HG03139 (cell line): ENCODE results near the gene GCA.

Experiments
- ATAC-seq: cut with Tn5 transposase; IDR thresholded peaks from one replicate; pipeline ENCODE4 v1.9.1; 2021; ENCODE audit not compliant: unreplicated experiment

GCA gene

GRCh38 chr2:162327806-162328205 lies 16.1 kb upstream of the GCA start:
- no peak for ATAC-seq

GRCh38 chr2:162328424-162329157 lies 15.3 kb upstream of the GCA start:
- peak; percentile 52 for ATAC-seq

DNA sequence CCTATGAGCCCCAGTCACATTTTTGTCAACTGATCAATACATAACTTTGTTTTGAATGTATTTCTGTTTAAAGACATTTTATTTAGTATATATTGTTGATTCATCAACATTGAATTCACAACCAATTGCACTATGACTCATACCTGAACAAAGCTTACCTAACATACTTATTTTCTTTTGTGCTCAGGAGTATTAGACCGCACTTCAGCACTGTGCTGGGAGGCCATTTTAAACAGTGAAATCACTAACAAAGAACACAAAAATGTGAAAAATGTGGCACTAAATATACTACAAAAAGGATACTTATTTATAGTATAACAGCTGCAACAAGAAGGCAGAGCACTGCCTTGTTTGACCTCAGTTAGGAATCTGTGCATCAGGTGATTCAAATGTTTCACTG lies 13.1 kb upstream of the GCA start:
- ATAC-seq: no peak

DNA sequence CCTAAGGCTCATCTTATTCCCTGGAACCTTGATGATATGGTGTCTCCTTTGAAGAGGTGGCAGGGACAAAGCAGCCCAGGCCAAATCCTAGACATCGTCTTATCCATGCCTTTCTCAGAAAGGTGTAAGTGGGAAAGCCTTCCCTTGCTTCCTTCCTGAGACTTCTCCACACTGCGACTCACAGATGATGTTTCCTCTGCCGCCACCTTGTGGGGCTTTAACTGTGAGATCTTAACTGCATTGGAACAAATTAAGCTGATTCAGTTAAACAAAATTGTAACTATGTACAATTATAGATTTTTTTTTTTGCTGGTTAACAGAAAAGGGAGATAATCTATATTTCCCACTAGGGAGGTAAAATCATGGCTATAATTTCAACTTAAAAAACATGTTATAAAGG lies 10.0 kb upstream of the GCA start:
- ATAC-seq: peak; percentile 62

- no peak for ATAC-seq
Measured at GRCh38 chr2:162337868-162338267, 6.1 kb upstream of the GCA start.

- no peak for ATAC-seq
Measured at GRCh38 chr2:162340822-162341221, 3.1 kb upstream of the GCA start.

DNA sequence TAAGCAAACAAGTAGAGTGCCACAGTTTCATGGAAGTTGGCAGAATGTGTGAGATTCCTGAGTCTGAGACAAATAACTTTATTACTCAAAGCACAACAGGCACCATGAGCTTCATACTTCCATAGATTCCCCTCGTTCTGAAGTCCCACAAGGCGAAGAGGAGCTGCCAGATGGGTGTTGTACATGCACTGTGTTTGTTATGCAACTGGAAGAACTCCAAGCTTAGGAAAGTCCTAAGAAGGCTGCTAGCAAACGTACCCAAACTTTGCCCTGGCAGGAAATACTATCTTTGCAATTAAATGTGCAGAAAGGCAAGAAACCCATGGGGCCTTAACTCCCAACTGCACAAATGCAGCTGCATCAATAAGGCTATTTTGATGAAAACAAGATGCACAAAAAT lies 1.6 kb upstream of the GCA start:
- ATAC-seq: no peak

- ATAC-seq: no peak
Measured at GRCh38 chr2:162342841-162343240, 1.1 kb upstream of the GCA start.

- ATAC-seq: no peak
Measured at GRCh38 chr2:162343492-162343823, 474 bp upstream of the GCA start.

DNA sequence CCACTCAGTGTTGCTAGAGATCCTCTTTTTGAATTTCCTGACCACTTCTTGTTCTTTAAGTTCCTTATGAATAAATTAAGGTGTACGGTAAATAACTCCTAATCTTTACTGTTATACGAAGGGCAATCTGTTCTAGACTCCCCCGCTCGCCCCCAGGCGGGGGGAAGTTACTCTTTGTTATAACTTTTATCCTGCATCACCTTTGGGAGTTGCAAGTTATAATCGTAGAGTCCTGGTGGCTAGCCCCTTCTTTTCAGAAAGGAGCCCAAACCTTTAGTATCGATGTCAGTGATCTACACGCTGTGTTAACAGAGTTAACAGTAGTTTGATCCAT lies 652 bp downstream of the GCA start:
- no peak for ATAC-seq

GRCh38 chr2:162365392-162365791 lies 21.5 kb downstream of the GCA start:
- ATAC-seq: no peak

- no peak for ATAC-seq
Measured at GRCh38 chr2:162368494-162368893, 24.6 kb downstream of the GCA start.

- no peak for ATAC-seq
Measured at GRCh38 chr2:162369551-162369950, 25.6 kb downstream of the GCA start.

DNA sequence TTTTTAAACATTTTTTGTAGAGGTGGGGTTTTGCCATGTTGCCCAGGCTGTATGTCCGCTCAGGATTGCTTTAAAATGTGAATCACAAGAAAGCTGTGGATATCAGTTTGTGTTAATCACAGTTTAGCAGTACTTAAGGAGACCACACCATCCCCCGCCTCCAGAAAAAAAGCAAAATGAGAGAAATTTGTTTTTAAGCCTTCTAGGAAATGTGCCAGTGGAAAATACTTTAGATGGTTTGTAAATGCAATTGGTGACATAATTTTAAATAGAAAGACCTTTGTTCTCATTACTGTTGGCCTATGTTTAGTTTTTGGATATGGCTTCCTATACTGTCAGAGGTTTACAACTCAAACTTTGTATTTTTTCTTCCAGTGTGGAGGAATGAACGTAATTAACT lies 27.0 kb downstream of the GCA start:
- no peak for ATAC-seq

DNA sequence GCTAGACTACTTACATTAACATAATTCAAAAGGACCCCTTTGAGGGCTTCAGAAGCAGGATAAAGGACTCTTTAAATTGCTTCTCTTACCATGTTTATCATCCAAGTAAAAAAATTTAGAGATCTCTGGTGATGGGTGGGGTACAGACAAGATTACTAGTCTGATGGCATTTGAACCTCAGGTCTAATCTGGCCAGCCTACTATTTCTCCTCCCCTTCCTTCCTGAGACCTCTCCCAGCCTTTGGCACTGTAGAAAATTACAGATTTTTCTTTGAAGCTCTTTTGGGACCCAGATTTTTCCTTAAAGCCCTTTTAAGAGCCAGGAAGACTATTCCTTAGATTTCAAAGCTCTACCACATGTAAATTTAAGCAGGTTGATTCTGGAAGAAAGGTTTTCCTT lies 28.9 kb downstream of the GCA start:
- ATAC-seq: no peak

DNA sequence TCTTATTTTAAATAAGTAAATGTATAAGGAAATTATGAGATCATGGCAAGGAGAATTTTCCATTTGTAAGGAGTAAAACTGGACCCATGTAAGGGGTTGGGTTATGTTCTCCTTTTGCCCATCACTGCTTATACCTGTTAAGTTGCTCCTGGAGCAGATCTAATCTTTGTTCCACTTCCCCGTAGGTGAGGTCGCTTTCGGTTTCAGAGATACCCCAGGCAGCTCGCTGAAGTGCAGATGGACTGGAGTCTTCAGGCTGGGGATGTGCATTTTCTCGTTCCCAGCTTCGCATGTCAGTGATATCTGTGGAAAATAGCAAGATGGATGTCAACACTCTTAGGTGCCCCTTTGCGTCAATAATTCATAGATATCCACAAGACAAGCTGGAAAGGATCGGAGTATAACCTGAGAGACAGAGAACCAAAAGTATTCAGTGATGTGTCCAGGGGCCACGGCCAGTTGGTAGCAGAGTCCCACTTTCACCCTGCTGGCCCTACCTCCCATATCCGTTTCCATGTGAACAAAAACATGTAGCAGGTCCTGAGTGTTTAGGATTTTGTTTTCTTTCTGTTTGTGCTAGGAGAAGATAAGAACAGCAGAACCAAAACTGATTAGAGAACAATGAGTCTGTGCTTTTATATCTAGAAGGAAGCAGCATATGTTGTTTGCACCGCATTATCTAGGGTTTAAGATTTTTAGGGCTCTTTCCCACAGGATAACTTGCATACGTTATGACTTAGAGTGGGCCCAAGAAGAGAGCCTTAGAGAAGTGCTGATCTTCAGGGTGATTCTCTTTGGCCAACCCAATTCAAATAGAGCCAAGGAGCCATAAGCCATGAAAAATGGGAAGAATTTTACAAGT lies 36.0 kb downstream of the GCA start:
- peak; percentile 59 for ATAC-seq

GRCh38 chr2:162381851-162382250 lies 37.9 kb downstream of the GCA start:
- no peak for ATAC-seq

DNA sequence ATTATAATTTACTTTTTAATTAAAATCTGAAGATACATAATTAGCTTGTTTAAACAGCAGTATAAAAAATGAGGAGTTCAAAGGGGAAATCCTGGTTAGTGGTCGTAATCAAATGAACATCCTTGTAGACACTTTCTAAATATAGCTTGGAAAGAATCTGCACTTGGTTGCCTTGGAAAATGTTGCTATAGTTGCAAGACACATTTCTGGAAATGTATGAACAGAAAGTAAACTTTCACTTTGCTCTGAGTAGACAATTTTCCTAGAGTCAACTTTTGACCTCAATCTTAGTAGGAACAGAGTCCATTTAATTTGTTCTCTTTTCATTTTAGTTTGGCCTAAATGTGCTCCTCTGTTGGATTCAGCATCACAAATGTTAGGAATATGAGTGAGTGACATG lies 38.3 kb downstream of the GCA start:
- no peak for ATAC-seq

DNA sequence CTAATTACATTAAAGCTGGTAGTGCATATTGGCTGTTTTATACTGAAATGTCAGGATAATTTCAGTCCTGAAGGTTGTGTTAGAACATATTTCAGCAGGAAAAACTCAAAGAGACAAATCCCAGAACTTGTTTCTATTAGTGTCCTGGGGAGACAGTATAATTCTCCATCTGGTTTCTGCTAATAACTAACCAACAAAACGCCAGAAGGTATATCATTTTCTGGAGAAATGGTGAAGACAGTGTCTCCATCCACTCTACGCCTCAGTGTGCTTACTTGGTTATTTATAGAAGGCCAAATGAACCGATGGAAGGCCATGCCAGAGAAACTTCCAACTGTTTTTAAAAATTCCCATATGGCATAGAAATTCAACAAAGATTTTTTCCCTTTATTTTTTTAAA lies 41.6 kb downstream of the GCA start:
- no peak for ATAC-seq

DNA sequence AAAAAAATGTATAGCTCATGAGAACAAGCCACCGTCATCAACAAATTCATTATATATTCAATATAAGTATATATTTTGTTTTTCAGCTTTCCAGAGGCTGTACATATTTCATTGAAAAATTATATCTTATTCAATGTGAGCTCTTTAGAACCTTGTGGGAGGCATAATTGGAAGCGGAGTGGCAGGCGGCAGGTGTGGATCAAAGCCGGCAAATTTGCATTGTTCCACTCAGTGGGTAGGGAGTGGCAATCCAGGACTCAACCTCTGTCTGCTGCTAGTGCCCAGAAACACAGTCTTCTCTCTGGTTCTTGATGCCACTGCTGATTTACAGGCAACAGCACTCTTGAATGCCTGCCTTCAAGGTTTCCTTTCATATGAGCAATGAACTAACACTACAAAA lies 46.9 kb downstream of the GCA start:
- no peak for ATAC-seq

GRCh38 chr2:162400336-162400735 lies 56.4 kb downstream of the GCA start:
- no peak for ATAC-seq

GRCh38 chr2:162401871-162402270 lies 57.9 kb downstream of the GCA start:
- ATAC-seq: no peak

- ATAC-seq: no peak
Measured at GRCh38 chr2:162403884-162404283, 60.0 kb downstream of the GCA start.
